GM12874 (cell line): ENCODE measurements around the gene ANP32A.

Experiments
- TF ChIP-seq, protein P1 (sequence below): IDR thresholded peaks from 2 replicates; pipeline ENCODE4 v1.5.1; 2011; ENCODE audit warnings: low read depth, mild to moderate bottlenecking, control low read depth, low read length, moderate library complexity; ENCODE audit not compliant: insufficient read depth

ANP32A gene

GRCh38 chr15:68749365-68749764 is 71.3 kb downstream of the ANP32A start:
- TF ChIP-seq, protein P1, sequence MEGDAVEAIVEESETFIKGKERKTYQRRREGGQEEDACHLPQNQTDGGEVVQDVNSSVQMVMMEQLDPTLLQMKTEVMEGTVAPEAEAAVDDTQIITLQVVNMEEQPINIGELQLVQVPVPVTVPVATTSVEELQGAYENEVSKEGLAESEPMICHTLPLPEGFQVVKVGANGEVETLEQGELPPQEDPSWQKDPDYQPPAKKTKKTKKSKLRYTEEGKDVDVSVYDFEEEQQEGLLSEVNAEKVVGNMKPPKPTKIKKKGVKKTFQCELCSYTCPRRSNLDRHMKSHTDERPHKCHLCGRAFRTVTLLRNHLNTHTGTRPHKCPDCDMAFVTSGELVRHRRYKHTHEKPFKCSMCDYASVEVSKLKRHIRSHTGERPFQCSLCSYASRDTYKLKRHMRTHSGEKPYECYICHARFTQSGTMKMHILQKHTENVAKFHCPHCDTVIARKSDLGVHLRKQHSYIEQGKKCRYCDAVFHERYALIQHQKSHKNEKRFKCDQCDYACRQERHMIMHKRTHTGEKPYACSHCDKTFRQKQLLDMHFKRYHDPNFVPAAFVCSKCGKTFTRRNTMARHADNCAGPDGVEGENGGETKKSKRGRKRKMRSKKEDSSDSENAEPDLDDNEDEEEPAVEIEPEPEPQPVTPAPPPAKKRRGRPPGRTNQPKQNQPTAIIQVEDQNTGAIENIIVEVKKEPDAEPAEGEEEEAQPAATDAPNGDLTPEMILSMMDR, result no peak

GRCh38 chr15:68743256-68743655 is 77.4 kb downstream of the ANP32A start:
- TF ChIP-seq, protein P1, result no peak

DNA sequence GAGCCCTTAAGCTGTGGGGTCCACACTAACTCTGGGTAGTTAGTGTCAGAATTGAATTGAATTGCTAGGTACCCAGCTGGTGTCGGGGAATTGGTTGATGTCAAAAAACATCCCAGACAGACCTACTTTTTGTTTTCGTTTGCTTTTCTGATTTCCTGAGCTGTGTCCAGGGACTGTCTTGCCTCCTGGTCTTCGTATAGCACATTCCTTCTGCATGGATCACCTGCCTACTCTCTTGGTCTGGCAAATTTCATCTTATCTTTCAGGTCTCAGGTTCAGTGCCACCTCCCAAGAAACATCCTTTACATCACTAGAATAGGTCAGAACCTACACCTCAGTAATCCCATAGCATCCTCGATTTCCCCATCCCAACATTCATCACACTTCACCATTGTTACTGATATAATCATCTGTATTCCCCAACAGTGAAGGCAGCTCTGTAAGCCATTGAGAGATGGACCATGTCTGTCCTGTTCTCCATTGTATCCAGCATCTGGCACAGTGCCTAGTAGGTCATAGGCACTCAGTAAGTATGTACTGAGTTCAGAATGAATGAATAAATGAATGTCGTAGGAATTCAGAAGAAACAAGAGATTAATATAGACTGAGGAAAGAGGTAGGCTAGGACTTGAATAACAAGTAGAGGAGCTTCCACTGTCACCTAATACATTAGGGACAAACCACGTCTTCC is 81.2 kb downstream of the ANP32A start:
- TF ChIP-seq, protein P1, result no peak

- TF ChIP-seq, protein P1, result no peak
Observed at GRCh38 chr15:68735610-68736009, 85.1 kb downstream of the ANP32A start.

GRCh38 chr15:68734881-68735280 is 85.8 kb downstream of the ANP32A start:
- TF ChIP-seq, protein P1, result no peak

- TF ChIP-seq, protein P1, result no peak
Observed at GRCh38 chr15:68734352-68734751, 86.3 kb downstream of the ANP32A start.

- TF ChIP-seq, protein P1, result no peak
Observed at GRCh38 chr15:68733666-68734065, 87.0 kb downstream of the ANP32A start.
